Measurements from ENCODE around the gene ZNF664. TPM values are rescaled to one million over a fixed set of nuclear protein-coding genes. Genes with fewer than 3 reads are reported as not detected.

ZNF664 gene
- total and polyA plus RNA-seq, 2 experiments from 2014 or later, result 11.3 to 29.1 TPM

GRCh38 chr12:123957196-123957595 lies 15.8 kb upstream of the ZNF664 start:
- Histone ChIP-seq H2AFZ (no peak overlapping the region), H3K4me2 (ENCODE audit: unreplicated experiment) (no peak overlapping the region), H3K9me2 (ENCODE audit: insufficient read depth) (no peaks in the 10 kb centered on the region), H3K27ac (no peak overlapping the region), H3K79me2 (ENCODE audit: insufficient read depth) (peaks cover 30% of the 10 kb centered on the region), H3F3A (ENCODE audit: insufficient read depth) (no peaks in the 10 kb centered on the region), H4K20me1 (ENCODE audit: insufficient read depth) (no peaks in the 10 kb centered on the region), H3K36me3 (ENCODE audit: low read depth) (no peaks in the 10 kb centered on the region), H3K27me3 (replicated peaks; ENCODE audit: insufficient read depth) (no peaks in the 10 kb centered on the region), H3K9me3 (ENCODE audit: low read depth) (no peaks in the 10 kb centered on the region), H3K9ac (no peak overlapping the region), H3K4me1 (ENCODE audit: insufficient read depth) (no peaks in the 10 kb centered on the region), H3K4me3 (no peak overlapping the region)
- in situ Hi-C loops (cut with MboI), result no loop called here
- DNase-seq, result no peak
- no peak for TF ChIP-seq EZH2phosphoT487 (IDR thresholded peaks at IDR 0.05; ENCODE audit: insufficient read depth, low read depth)
- no peak for TF ChIP-seq EZH2 (IDR thresholded peaks at IDR 0.05; ENCODE audit: insufficient read depth, poor library complexity, severe bottlenecking)
- 64 to 65% methylated on average over 3 of the region's 3 CpGs for WGBS, 2 experiments (ENCODE audit: low coverage in 1 of 2, low lambda C conversion rate in 2 of 2, missing lambda C conversion rate in 2 of 2)

GRCh38 chr12:123958462-123958861 lies 14.6 kb upstream of the ZNF664 start:
- H3K9ac ChIP-seq, result no peak overlapping the region
- H3K27me3 ChIP-seq (replicated peaks; ENCODE audit: insufficient read depth), result no peaks in the 10 kb centered on the region
- no peaks in the 10 kb centered on the region for H3K9me2 ChIP-seq (ENCODE audit: insufficient read depth)
- H3K4me1 ChIP-seq (ENCODE audit: insufficient read depth), result no peaks in the 10 kb centered on the region
- TF ChIP-seq EZH2phosphoT487 (IDR thresholded peaks at IDR 0.05; ENCODE audit: insufficient read depth, low read depth) (no peak), EZH2 (IDR thresholded peaks at IDR 0.05; ENCODE audit: insufficient read depth, poor library complexity, severe bottlenecking) (no peak)
- H3K27ac ChIP-seq, result no peak overlapping the region
- H3K36me3 ChIP-seq (ENCODE audit: low read depth), result no peaks in the 10 kb centered on the region
- H3K4me3 ChIP-seq, result no peak overlapping the region
- no peaks in the 10 kb centered on the region for H3K9me3 ChIP-seq (ENCODE audit: low read depth)
- no peak overlapping the region for H3K4me2 ChIP-seq (ENCODE audit: unreplicated experiment)
- peaks cover 33% of the 10 kb centered on the region for H3K79me2 ChIP-seq (ENCODE audit: insufficient read depth)
- in situ Hi-C loops (cut with MboI), result no loop called here
- DNase-seq, result no peak
- no peak overlapping the region for H2AFZ ChIP-seq
- H4K20me1 ChIP-seq (ENCODE audit: insufficient read depth), result no peaks in the 10 kb centered on the region
- 90 to 91% methylated on average over 8 of the region's 8 CpGs for WGBS, 2 experiments (ENCODE audit: low coverage in 1 of 2, low lambda C conversion rate in 2 of 2, missing lambda C conversion rate in 2 of 2)
- H3F3A ChIP-seq (ENCODE audit: insufficient read depth), result no peaks in the 10 kb centered on the region

GRCh38 chr12:123958876-123959275 lies 14.1 kb upstream of the ZNF664 start:
- Histone ChIP-seq H3K27ac (no peak overlapping the region), H3F3A (ENCODE audit: insufficient read depth) (no peaks in the 10 kb centered on the region), H2AFZ (no peak overlapping the region), H3K4me3 (no peak overlapping the region), H3K4me2 (ENCODE audit: unreplicated experiment) (no peak overlapping the region), H3K4me1 (ENCODE audit: insufficient read depth) (no peaks in the 10 kb centered on the region), H3K9me2 (ENCODE audit: insufficient read depth) (no peaks in the 10 kb centered on the region), H4K20me1 (ENCODE audit: insufficient read depth) (no peaks in the 10 kb centered on the region), H3K9ac (no peak overlapping the region), H3K27me3 (replicated peaks; ENCODE audit: insufficient read depth) (no peaks in the 10 kb centered on the region), H3K36me3 (ENCODE audit: low read depth) (no peaks in the 10 kb centered on the region), H3K9me3 (ENCODE audit: low read depth) (no peaks in the 10 kb centered on the region), H3K79me2 (ENCODE audit: insufficient read depth) (peaks cover 37% of the 10 kb centered on the region)
- no peak for DNase-seq
- in situ Hi-C loops (cut with MboI), result no loop called here
- no peak for TF ChIP-seq EZH2 (IDR thresholded peaks at IDR 0.05; ENCODE audit: insufficient read depth, poor library complexity, severe bottlenecking)
- no peak for TF ChIP-seq EZH2phosphoT487 (IDR thresholded peaks at IDR 0.05; ENCODE audit: insufficient read depth, low read depth)
- WGBS, 2 experiments (ENCODE audit: low coverage in 1 of 2, low lambda C conversion rate in 2 of 2, missing lambda C conversion rate in 2 of 2), result 85 to 87% methylated on average over 9 of the region's 9 CpGs

GRCh38 chr12:123960029-123960735 lies 12.8 kb upstream of the ZNF664 start:
- no peak overlapping the region for H3K4me3 ChIP-seq
- no peaks in the 10 kb centered on the region for H3K36me3 ChIP-seq (ENCODE audit: low read depth)
- no peaks in the 10 kb centered on the region for H3K4me1 ChIP-seq (ENCODE audit: insufficient read depth)
- no peaks in the 10 kb centered on the region for H3K9me3 ChIP-seq (ENCODE audit: low read depth)
- TF ChIP-seq EZH2 (IDR thresholded peaks at IDR 0.05; ENCODE audit: insufficient read depth, poor library complexity, severe bottlenecking) (no peak), EZH2phosphoT487 (IDR thresholded peaks at IDR 0.05; ENCODE audit: insufficient read depth, low read depth) (no peak)
- no peaks in the 10 kb centered on the region for H3K9me2 ChIP-seq (ENCODE audit: insufficient read depth)
- H2AFZ ChIP-seq, result no peak overlapping the region
- no peak overlapping the region for H3K27ac ChIP-seq
- in situ Hi-C loops (cut with MboI), result no loop called here
- H4K20me1 ChIP-seq (ENCODE audit: insufficient read depth), result no peaks in the 10 kb centered on the region
- peaks cover 44% of the 10 kb centered on the region for H3K79me2 ChIP-seq (ENCODE audit: insufficient read depth)
- no peak overlapping the region for H3K4me2 ChIP-seq (ENCODE audit: unreplicated experiment)
- WGBS, 2 experiments (ENCODE audit: low coverage in 1 of 2, low lambda C conversion rate in 2 of 2, missing lambda C conversion rate in 2 of 2), result 92 to 96% methylated on average over 9 of the region's 9 CpGs
- no peaks in the 10 kb centered on the region for H3F3A ChIP-seq (ENCODE audit: insufficient read depth)
- no peak for DNase-seq
- H3K9ac ChIP-seq, result no peak overlapping the region
- no peaks in the 10 kb centered on the region for H3K27me3 ChIP-seq (replicated peaks; ENCODE audit: insufficient read depth)

All from GM23248 (cell line).